GM21390 (cell line): ENCODE data around the gene TRAF3.

ENCODE experiments used
- ATAC-seq: cut with Tn5 transposase; IDR thresholded peaks from one replicate; pipeline ENCODE4 v1.9.1; 2021; ENCODE audit not compliant: unreplicated experiment

Gene TRAF3

DNA sequence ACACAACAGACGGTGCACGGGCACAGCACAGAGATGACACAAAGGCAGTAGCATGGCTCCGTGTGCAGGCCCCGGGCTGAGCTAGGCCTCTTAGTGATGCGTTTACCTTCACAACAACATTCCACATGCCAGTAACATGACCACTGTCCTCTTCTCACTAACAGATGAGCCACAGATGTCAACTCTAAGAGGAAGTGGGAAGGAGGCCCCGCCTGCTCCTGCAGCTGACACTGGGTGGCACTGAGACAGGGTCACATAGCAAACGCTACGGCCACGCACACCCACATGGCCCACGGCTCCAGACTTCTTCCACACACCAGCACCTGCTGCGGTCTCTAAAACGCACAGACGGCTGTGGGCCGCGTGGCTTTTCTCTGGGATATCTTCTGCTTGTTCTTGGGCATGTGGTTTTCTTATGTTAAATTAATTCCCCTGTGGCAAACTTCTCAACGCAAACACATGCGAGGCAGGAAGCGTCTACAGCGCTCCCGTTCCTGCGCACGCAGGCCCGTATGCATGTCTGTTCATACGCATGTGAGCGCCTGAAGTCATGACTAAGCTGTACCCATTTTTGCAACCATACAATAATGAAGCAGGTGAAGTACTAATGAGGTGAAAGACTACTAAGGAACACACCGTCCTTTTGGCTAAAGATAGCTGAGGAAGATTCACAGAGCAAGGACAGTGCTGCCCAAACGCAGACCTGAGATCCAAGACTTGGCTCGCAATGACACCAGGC, 172.0 kb downstream of the TRAF3 start:
- peak; percentile 72 for ATAC-seq

DNA sequence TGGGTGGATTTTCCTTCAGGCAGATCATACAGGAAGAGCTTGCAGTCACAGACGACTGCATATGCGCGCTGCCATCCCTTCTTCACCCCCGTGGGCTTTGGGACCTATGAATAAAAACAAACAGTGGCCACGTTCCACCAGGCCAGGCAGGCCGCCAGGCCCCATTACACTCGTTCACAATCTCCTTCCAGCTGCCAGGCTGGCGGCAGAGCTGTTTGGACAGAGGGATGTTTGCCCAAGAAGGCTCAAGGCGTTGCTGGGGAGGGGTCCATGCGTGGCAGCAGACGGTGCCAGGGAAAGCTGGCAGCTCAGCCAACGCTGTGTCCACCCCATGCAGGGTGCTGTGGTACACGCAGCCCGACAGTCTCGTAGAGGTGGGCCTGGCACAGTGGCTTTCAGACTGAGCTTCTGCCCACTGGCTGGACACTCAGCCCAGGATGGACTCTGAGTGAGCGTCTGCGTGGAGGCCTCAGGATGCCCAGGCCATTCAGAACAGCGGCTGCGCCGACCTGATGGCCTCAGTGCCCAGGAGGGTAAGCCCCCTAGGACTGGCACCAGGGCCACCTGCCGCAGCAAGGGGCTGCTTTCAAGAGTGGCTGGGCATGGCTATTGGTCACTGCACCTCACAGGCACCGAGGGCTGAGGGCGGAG, 172.7 kb downstream of the TRAF3 start:
- no peak for ATAC-seq

DNA sequence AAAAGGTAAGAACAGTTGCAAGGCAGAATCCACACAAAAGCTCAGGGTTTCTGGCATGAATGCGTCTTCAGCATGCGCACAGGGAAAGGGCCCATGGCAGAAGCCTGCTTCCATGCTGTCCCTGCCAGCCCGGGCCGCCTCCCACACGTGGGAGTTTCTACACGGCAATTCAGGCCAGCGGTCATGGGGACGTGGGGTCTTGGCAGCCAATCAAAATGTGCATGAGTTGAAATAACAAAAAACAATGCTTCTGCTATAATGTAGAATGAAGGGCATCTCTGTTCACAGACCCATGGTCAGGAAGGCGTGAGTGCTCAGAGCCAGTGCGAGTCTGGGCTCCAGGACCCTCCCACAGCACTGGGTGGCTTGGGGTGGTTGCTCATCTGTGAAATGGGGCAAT, 173.8 kb downstream of the TRAF3 start:
- ATAC-seq: no peak

DNA sequence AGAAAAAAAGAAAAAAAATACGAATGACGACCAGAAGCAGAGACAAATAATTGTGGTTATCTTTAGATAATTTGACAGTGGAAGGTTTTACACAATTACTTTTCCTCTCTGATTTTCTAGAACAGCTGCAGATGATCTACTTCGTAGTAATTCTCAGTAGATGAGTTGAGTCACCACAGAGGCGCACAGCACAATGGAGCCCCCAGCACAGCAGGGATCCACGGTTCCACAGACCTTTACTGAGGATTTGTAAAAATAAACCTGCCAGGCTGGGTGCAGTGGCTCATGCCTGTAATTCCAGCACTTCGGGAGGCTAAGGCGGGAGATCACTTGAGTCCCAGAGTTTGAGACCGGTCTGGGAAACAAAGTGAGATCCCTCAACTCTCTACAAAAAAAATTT, 174.6 kb downstream of the TRAF3 start:
- no peak for ATAC-seq

DNA sequence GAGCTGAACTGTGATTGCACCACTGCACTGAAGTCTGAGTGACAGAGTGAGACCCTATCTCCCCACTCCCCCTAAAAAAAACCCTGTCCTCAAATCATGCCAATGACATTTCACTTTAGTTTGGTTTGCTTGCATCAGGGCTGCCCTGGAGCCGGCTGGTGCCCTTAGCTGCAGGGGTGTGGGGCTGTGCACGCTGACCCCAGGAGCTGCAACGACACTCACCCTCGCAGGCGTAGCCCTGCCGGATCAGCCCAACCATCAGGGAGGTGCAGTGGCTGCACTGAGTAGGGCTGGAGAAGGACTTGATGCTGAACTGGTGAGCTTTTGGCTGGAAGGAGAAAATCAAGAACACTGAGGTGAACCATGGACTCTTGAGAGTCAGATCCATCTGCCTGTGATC, 175.0 kb downstream of the TRAF3 start:
- no peak for ATAC-seq

DNA sequence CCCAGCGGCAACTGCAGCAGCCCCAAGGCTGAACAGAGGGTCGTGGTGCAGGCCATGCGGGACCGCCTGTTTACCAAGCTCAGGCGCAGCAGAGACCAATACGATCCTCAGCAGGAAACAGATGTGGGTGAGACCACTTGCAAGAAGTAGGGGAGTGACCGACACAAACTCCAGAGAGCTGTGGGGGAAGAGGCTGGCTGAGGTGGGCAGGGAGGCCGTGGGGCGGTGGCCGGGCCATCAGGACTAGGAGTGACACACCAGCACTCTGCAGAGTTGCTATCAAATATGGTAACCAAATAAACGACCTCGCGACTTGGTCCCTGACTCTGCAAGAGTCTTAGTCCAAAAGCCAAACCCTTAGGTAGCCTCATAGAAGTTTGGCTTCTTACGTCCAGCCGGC, 175.9 kb downstream of the TRAF3 start:
- no peak for ATAC-seq

DNA sequence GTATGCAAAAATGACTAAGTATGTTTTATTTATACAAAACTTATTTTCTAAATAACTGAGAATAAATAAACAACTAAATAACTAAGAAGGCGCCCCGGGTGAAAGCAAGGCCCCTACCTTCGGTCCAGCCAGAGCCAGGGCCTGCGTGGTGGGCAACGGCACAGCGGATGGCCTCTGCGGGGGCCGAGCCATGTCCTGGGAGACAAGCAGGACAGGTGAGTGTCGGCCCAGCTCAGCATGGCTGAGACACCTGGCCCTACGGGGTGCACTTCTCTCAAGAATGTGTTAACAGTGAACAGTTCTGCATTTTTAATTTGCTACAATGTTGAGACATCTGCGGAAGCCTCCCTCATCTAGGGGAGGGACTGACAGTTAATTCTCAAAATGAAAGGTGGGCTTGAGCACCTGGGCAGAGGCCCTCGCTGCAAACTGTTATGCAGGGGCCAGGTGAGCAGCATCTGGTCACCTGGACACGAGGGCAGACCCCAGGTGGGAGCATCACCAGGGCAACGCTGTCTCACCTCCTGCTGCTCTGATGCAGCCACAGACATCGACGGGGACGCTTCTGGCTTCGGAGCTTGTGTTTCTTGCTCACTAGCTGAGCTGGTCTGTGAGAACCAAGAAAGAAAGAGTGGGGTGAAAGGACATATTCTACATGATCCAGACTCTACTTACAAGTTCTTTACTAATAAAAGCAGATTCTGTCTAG, 177.0 kb downstream of the TRAF3 start:
- no peak for ATAC-seq

DNA sequence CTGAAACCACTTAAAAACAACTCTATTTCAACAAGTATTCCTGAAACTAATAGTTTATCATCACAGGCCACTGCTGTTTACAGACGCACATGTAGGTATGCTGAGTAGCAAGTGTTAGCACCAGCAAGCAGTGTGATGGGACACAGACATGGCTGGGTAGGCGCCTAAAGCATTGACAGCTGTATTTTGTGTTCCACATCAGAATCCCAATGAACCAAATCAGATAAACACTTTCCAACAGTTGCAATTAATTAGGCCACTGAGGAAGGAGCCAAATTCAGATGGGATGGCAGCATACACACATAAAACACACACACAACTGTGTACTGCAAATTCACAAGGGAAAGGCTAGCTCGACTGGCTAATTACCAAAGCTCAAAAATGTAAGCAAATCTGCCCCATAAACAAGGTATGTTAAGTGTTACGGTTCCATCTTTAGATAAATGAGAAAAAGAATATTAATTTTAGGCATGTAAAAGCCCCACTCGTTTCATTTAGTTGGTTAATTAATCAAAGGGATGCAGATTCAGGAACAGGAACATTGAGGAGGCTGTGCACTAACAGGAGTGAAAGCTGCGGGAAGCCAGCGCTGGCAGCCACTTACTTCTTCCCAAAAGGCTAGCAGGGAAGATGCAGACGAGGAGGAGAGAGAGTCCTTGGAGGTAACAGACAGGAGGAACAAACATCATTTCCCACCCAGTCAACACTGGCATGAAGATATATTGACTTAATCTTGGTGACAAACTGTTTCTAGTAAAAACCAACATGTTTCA, 178.6 kb downstream of the TRAF3 start:
- ATAC-seq: no peak

DNA sequence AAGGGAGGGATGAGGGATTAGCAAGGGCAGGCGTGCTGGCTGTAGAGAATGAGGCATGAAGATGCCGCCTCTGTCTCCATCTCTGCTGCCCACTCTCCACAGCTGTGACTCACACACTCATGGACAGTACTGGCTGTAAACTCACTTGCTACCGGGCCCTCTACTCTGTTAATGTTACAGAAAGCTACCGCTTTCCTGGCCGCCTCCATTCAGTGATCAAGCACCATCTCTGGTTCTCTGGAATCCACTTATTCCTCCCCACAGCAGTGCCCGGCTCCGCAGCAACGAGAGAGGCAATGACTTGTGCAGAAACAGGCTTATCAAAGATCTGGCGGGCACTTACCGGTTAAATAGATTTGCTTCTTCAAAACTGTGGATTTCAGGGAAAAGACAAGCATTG, 180.0 kb downstream of the TRAF3 start:
- no peak for ATAC-seq

DNA sequence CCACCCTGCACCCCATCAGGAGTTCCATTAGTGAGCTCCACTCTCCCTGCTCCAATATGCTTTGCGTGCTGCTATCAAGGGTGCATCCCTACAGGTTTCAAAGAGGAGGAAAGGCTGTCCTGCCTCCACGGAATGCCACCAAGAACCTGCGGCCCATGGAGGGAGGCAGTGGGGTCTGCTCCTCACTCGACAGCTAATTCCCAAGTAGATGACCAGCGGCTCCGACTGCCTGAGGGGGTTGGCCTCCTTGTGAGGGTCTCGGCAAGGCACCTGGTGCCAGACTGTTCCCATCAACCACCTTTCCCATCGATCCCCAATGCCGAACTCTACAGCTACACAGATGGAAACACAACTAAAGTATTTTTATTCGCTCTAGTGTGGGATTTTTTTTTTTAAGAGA, 181.2 kb downstream of the TRAF3 start:
- ATAC-seq: no peak
